HEK293 (cell line): ENCODE data around the gene GUSB.

Experiments
- CTCF ChIA-PET: fragments of 350-600 bp; formaldehyde crosslinking; extraction: SDS; loops from one replicate; lab custom pipeline; 2021; ENCODE audit warnings: antibody characterized with exemption; lab: Yijun Ruan, JAX
- POLR2A ChIA-PET: fragments of 300-600 bp; formaldehyde crosslinking; extraction: SDS; loops from one replicate; lab custom pipeline; 2020; ENCODE audit warnings: antibody characterized with exemption, inconsistent platforms; lab: Yijun Ruan, JAX
- H3K27ac ChIP-seq: fragments of 200-500 bp; sonication (Bioruptor generic); 2 replicates; pipeline ENCODE4 v1.5.1; 2014; ENCODE audit warnings: low read depth, low read length, control low read depth, inconsistent platforms; ENCODE audit errors: extremely low read depth
- H3K36me3 ChIP-seq, 2 experiments: fragments of 200-500 bp in 1 of 2; sonication (Bioruptor generic) in 1 of 2; 1 replicate in 1 of 2; 2 replicates in 1 of 2; pipeline ENCODE4 v1.5.1; 2014 to 2017; ENCODE audit warnings: inconsistent platforms in 2 of 2, low read length in 2 of 2; ENCODE audit not compliant: control insufficient read depth in 2 of 2, insufficient read depth in 1 of 2
- H3K4me1 ChIP-seq: fragments of 200-500 bp; sonication (Bioruptor generic); 2 replicates; pipeline ENCODE4 v1.5.1; 2014; ENCODE audit warnings: mild to moderate bottlenecking, low read length, inconsistent platforms; ENCODE audit not compliant: control insufficient read depth, insufficient read depth
- H3K4me3 ChIP-seq: 2 replicates; pipeline ENCODE4 v1.5.1; 2011; ENCODE audit warnings: low read depth, mild to moderate bottlenecking, control low read depth, low read length, moderate library complexity
- H3K9me3 ChIP-seq: fragments of 200-500 bp; sonication (Bioruptor generic); 2 replicates; pipeline ENCODE4 v1.5.1; 2014; ENCODE audit warnings: low read depth, low read length, inconsistent platforms; ENCODE audit not compliant: control insufficient read depth, insufficient read depth
- GLIS2 ChIP-seq: fragments of 450-650 bp; formaldehyde crosslinking; IDR thresholded peaks from 2 replicates; pipeline ENCODE4 v1.5.1; 2016; ENCODE audit warnings: missing biosample characterization, missing genetic modification characterization
- HOXD13 ChIP-seq: sonication (generic); formaldehyde crosslinking; IDR thresholded peaks from 2 replicates; pipeline ENCODE4 v1.8.0; 2022; ENCODE audit warnings: missing genetic modification reagents, borderline replicate concordance
- KLF1 ChIP-seq: fragments of 450-650 bp; formaldehyde crosslinking; IDR thresholded peaks from 2 replicates; pipeline ENCODE4 v1.5.1; 2016; ENCODE audit warnings: missing biosample characterization, missing genetic modification characterization
- KLF9 ChIP-seq: fragments of 450-650 bp; formaldehyde crosslinking; IDR thresholded peaks from 2 replicates; pipeline ENCODE4 v1.5.1; 2016; ENCODE audit warnings: missing biosample characterization, missing genetic modification characterization, low read depth
- ZBTB21 ChIP-seq: fragments of 450-650 bp; formaldehyde crosslinking; IDR thresholded peaks from 2 replicates; pipeline ENCODE4 v1.5.1; 2017; ENCODE audit warnings: missing biosample characterization, missing genetic modification characterization
- ZBTB7A ChIP-seq: fragments of 450-650 bp; formaldehyde crosslinking; IDR thresholded peaks from 2 replicates; pipeline ENCODE4 v1.5.1; 2016; ENCODE audit warnings: low read depth, missing biosample characterization, missing genetic modification characterization
- ZEB2 ChIP-seq: fragments of 450-650 bp; formaldehyde crosslinking; IDR thresholded peaks from 2 replicates; pipeline ENCODE4 v1.5.1; 2016; ENCODE audit warnings: missing biosample characterization, missing genetic modification characterization
- ZNF19 ChIP-seq: fragments of 450-650 bp; formaldehyde crosslinking; IDR thresholded peaks from 2 replicates; pipeline ENCODE4; 2016; ENCODE audit warnings: missing biosample characterization, missing genetic modification characterization, low read depth
- ZNF2 ChIP-seq: fragments of 450-650 bp; formaldehyde crosslinking; IDR thresholded peaks from 2 replicates; pipeline ENCODE4 v1.5.1; 2016; ENCODE audit warnings: missing biosample characterization, missing genetic modification characterization
- ZNF23 ChIP-seq: fragments of 450-650 bp; formaldehyde crosslinking; IDR thresholded peaks from 2 replicates; pipeline ENCODE4 v1.5.1; 2016; ENCODE audit warnings: missing biosample characterization, missing genetic modification characterization, borderline replicate concordance
- ZNF266 ChIP-seq: fragments of 450-650 bp; formaldehyde crosslinking; IDR thresholded peaks from 2 replicates; pipeline ENCODE4 v1.5.1; 2016; ENCODE audit warnings: missing biosample characterization, missing genetic modification characterization, low read depth
- ZNF335 ChIP-seq: fragments of 450-650 bp; formaldehyde crosslinking; conservative IDR thresholded peaks from 2 replicates; pipeline ENCODE4 v1.5.1; 2016; ENCODE audit warnings: missing biosample characterization, missing genetic modification characterization
- ZNF571 ChIP-seq: fragments of 450-650 bp; formaldehyde crosslinking; IDR thresholded peaks from 2 replicates; pipeline ENCODE4 v1.5.0; 2017; ENCODE audit warnings: missing biosample characterization, missing genetic modification characterization
- ZNF585B ChIP-seq: fragments of 450-650 bp; formaldehyde crosslinking; IDR thresholded peaks from 2 replicates; pipeline ENCODE4 v1.5.1; 2016; ENCODE audit warnings: missing biosample characterization, missing genetic modification characterization
- ZNF707 ChIP-seq: fragments of 450-650 bp; formaldehyde crosslinking; IDR thresholded peaks from 2 replicates; pipeline ENCODE4 v1.5.1; 2016; ENCODE audit warnings: missing biosample characterization, missing genetic modification characterization
- ZNF768 ChIP-seq: fragments of 450-650 bp; formaldehyde crosslinking; IDR thresholded peaks from 2 replicates; pipeline ENCODE4 v1.5.1; 2018; ENCODE audit warnings: missing biosample characterization, mild to moderate bottlenecking, missing genetic modification characterization
- TF ChIP-seq, protein P1 (sequence below): fragments of 450-650 bp; formaldehyde crosslinking; IDR thresholded peaks from 2 replicates; pipeline ENCODE4 v1.5.1; 2016; ENCODE audit warnings: missing biosample characterization, missing genetic modification characterization
- TF ChIP-seq, protein P2 (sequence below): fragments of 450-650 bp; formaldehyde crosslinking; IDR thresholded peaks from 2 replicates; pipeline ENCODE4 v1.5.1; 2016; ENCODE audit warnings: missing biosample characterization, missing genetic modification characterization
- TF ChIP-seq, protein P3 (sequence below): fragments of 450-650 bp; formaldehyde crosslinking; IDR thresholded peaks from 2 replicates; pipeline ENCODE4 v1.5.1; 2016; ENCODE audit warnings: missing biosample characterization, missing genetic modification characterization
- TF ChIP-seq, protein P4 (sequence below): fragments of 450-650 bp; formaldehyde crosslinking; IDR thresholded peaks from 2 replicates; pipeline ENCODE4 v1.5.1; 2017; ENCODE audit warnings: missing biosample characterization, missing genetic modification characterization
- TF ChIP-seq, protein P5 (sequence below): fragments of 450-650 bp; formaldehyde crosslinking; IDR thresholded peaks from 2 replicates; pipeline ENCODE4 v1.5.1; 2016; ENCODE audit warnings: missing biosample characterization, missing genetic modification characterization
- TF ChIP-seq, protein P6 (sequence below): fragments of 450-650 bp; formaldehyde crosslinking; IDR thresholded peaks from 2 replicates; pipeline ENCODE4 v1.5.1; 2017; ENCODE audit warnings: missing biosample characterization, missing genetic modification characterization

The GUSB gene

DNA sequence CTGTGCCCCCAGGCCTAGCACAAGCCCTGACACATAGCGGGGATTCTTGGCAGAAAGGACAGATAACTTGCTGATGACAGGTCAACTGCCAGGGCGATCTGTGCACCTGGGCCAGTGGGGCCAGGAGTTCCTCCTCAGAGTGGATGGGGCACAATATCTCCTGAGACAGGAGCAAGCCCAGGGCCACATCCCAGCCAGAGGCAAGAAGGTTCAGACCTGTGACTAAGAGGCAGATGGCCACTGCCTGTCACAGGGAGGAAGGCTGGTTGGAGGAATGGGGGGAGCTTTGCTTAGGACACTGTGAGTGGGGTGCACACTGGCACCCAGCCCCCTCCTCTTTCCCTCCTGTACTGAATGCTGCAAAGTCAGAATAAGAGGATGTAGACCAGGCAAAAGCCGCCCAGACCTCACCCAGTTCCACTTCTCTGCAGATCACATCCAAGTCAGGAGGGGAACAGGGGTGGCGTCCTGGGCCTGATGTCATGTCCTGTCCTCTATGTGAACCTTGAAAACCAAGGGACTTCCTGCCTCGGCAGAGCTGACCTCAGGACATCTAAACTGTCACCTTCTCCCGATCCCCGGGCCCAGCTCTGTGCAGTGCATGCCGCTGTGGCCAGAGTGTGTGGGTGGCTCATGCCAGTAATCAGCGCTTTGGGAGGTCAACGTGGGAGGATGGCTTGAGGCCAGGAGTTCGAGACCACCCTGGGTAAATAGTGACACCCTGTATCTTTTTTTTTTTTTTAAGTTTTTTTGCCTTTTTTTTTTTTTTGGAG is 1.3 kb downstream of the GUSB start (continued):
- TF ChIP-seq, protein P1, sequence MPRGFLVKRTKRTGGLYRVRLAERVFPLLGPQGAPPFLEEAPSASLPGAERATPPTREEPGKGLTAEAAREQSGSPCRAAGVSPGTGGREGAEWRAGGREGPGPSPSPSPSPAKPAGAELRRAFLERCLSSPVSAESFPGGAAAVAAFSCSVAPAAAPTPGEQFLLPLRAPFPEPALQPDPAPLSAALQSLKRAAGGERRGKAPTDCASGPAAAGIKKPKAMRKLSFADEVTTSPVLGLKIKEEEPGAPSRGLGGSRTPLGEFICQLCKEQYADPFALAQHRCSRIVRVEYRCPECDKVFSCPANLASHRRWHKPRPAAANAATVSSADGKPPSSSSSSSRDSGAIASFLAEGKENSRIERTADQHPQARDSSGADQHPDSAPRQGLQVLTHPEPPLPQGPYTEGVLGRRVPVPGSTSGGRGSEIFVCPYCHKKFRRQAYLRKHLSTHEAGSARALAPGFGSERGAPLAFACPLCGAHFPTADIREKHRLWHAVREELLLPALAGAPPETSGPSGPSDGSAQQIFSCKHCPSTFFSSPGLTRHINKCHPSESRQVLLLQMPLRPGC (tag by site-specific recombination), result no peak
- TF ChIP-seq, protein P2, sequence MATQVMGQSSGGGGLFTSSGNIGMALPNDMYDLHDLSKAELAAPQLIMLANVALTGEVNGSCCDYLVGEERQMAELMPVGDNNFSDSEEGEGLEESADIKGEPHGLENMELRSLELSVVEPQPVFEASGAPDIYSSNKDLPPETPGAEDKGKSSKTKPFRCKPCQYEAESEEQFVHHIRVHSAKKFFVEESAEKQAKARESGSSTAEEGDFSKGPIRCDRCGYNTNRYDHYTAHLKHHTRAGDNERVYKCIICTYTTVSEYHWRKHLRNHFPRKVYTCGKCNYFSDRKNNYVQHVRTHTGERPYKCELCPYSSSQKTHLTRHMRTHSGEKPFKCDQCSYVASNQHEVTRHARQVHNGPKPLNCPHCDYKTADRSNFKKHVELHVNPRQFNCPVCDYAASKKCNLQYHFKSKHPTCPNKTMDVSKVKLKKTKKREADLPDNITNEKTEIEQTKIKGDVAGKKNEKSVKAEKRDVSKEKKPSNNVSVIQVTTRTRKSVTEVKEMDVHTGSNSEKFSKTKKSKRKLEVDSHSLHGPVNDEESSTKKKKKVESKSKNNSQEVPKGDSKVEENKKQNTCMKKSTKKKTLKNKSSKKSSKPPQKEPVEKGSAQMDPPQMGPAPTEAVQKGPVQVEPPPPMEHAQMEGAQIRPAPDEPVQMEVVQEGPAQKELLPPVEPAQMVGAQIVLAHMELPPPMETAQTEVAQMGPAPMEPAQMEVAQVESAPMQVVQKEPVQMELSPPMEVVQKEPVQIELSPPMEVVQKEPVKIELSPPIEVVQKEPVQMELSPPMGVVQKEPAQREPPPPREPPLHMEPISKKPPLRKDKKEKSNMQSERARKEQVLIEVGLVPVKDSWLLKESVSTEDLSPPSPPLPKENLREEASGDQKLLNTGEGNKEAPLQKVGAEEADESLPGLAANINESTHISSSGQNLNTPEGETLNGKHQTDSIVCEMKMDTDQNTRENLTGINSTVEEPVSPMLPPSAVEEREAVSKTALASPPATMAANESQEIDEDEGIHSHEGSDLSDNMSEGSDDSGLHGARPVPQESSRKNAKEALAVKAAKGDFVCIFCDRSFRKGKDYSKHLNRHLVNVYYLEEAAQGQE (tag by site-specific recombination), result no peak
- TF ChIP-seq, protein P3, sequence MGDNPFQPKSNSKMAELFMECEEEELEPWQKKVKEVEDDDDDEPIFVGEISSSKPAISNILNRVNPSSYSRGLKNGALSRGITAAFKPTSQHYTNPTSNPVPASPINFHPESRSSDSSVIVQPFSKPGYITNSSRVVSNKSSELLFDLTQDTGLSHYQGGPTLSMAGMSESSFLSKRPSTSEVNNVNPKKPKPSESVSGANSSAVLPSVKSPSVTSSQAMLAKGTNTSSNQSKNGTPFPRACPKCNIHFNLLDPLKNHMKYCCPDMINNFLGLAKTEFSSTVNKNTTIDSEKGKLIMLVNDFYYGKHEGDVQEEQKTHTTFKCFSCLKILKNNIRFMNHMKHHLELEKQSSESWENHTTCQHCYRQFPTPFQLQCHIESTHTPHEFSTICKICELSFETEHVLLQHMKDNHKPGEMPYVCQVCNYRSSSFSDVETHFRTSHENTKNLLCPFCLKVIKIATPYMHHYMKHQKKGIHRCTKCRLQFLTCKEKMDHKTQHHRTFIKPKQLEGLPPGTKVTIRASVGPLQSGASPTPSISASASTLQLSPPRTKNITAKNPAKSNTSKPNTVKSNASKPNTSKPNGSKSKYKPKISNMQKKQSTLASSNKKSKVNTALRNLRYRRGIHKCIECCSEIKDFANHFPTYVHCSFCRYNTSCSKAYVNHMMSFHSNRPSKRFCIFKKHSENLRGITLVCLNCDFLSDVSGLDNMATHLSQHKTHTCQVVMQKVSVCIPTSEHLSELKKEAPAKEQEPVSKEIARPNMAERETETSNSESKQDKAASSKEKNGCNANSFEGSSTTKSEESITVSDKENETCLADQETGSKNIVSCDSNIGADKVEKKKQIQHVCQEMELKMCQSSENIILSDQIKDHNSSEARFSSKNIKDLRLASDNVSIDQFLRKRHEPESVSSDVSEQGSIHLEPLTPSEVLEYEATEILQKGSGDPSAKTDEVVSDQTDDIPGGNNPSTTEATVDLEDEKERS (tag by site-specific recombination), result no peak
- TF ChIP-seq, protein P4, sequence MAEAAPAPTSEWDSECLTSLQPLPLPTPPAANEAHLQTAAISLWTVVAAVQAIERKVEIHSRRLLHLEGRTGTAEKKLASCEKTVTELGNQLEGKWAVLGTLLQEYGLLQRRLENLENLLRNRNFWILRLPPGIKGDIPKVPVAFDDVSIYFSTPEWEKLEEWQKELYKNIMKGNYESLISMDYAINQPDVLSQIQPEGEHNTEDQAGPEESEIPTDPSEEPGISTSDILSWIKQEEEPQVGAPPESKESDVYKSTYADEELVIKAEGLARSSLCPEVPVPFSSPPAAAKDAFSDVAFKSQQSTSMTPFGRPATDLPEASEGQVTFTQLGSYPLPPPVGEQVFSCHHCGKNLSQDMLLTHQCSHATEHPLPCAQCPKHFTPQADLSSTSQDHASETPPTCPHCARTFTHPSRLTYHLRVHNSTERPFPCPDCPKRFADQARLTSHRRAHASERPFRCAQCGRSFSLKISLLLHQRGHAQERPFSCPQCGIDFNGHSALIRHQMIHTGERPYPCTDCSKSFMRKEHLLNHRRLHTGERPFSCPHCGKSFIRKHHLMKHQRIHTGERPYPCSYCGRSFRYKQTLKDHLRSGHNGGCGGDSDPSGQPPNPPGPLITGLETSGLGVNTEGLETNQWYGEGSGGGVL, result no peak
- no peak for TF ChIP-seq ZNF335
- no peak for TF ChIP-seq ZBTB7A (tag by site-specific recombination)
- TF ChIP-seq, protein P5, sequence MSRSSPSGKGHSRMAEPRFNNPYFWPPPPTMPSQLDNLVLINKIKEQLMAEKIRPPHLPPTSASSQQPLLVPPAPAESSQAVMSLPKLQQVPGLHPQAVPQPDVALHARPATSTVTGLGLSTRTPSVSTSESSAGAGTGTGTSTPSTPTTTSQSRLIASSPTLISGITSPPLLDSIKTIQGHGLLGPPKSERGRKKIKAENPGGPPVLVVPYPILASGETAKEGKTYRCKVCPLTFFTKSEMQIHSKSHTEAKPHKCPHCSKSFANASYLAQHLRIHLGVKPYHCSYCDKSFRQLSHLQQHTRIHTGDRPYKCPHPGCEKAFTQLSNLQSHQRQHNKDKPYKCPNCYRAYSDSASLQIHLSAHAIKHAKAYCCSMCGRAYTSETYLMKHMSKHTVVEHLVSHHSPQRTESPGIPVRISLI (tag by site-specific recombination), result peak; percentile 69; the same call in 1 of the 2 replicates
- TF ChIP-seq GLIS2 (tag by site-specific recombination), result peak; percentile 34; the same call in 1 of the 2 replicates
- TF ChIP-seq KLF1 (tag by site-specific recombination), result no peak

DNA sequence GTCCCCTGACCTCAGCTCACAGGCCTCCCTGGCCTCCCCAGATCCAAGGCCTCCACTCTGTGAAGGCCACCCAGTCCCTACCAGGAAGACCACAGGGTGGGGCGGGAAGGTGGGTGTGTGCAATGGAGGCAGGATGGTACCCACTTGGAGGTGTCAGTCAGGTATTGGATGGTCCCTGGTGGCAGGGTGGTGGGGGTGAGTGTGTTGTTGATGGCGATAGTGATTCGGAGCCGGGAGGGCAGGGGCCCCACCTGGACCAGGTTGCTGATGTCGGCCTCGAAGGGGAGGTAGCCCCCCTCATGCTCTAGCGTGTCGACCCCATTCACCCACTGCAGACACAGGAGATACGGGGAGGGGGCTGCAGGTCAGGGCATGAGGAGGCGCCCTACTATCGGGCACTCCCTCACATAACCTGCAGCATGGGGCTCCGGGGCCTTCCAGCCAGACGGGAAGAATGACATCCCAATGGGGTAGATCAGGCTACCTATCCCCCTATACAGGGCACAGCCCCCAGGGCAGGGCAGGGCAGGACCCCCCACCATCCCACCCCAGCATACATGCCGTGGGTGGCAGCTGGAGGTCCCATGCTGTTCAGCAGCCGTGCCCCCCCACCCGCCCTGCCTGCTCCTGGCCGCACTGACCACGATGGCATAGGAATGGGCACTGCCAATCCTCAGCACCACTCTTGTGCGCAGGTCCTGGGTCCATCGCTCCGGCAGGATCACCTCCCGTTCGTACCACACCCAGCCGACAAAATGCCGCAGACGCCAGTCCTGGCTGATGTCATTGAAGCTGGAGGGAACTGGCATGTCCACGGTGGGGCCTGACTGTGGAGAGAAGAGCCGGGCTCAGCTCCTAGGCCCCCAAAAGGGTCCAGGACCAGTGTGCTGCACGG is 2.2 kb downstream of the GUSB start:
- ChIA-PET CTCF (no interaction called here), POLR2A (no interaction called here)
- H3K4me3 ChIP-seq, result no peak overlapping the region
- H3K4me1 ChIP-seq, result no peaks in the 10 kb centered on the region
- H3K36me3 ChIP-seq, result peaks cover 16 to 40% of the 10 kb centered on the region in 2 experiments; a peak in 2 of 3 replicates
- no peak overlapping the region for H3K27ac ChIP-seq
- H3K9me3 ChIP-seq, result no peaks in the 10 kb centered on the region
- TF ChIP-seq, protein P6, sequence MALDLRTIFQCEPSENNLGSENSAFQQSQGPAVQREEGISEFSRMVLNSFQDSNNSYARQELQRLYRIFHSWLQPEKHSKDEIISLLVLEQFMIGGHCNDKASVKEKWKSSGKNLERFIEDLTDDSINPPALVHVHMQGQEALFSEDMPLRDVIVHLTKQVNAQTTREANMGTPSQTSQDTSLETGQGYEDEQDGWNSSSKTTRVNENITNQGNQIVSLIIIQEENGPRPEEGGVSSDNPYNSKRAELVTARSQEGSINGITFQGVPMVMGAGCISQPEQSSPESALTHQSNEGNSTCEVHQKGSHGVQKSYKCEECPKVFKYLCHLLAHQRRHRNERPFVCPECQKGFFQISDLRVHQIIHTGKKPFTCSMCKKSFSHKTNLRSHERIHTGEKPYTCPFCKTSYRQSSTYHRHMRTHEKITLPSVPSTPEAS (tag by site-specific recombination), result no peak
- TF ChIP-seq ZNF768 (tag by site-specific recombination), result no peak
- no peak for TF ChIP-seq ZNF707 (tag by site-specific recombination)
- no peak for TF ChIP-seq KLF9 (tag by site-specific recombination)
- no peak for TF ChIP-seq ZNF23 (tag by site-specific recombination)
- no peak for TF ChIP-seq ZNF19
- TF ChIP-seq ZNF585B, result no peak
- TF ChIP-seq HOXD13 (CRISPR knock-in tag), result no peak
- TF ChIP-seq ZNF2 (tag by site-specific recombination), result no peak
- TF ChIP-seq ZNF571 (tag by site-specific recombination), result no peak
- no peak for TF ChIP-seq ZEB2 (tag by site-specific recombination)
- TF ChIP-seq ZBTB21 (tag by site-specific recombination), result no peak
- no peak for TF ChIP-seq ZNF266
